ENCODE measurements around the gene EEA1.

DNA sequence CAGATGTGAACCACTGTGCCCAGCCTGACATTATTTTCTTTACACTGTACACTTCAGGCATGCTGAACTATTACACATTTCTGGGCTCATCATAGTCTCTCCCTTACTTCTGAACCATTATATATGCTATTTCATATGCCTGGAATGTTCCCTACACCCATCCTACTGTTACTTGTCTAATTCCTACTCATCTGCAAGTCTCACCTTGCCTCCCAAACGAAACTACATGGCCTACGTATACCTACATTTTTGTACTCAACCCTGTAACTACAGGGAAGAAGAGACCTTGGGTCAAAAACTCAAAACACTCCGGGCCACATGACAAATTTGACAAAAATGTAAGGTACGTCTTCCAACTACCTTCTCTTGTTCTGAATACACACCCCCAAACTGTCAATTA is 9.5 kb upstream of the EEA1 start:
- TF ChIP-seq, protein P1, sequence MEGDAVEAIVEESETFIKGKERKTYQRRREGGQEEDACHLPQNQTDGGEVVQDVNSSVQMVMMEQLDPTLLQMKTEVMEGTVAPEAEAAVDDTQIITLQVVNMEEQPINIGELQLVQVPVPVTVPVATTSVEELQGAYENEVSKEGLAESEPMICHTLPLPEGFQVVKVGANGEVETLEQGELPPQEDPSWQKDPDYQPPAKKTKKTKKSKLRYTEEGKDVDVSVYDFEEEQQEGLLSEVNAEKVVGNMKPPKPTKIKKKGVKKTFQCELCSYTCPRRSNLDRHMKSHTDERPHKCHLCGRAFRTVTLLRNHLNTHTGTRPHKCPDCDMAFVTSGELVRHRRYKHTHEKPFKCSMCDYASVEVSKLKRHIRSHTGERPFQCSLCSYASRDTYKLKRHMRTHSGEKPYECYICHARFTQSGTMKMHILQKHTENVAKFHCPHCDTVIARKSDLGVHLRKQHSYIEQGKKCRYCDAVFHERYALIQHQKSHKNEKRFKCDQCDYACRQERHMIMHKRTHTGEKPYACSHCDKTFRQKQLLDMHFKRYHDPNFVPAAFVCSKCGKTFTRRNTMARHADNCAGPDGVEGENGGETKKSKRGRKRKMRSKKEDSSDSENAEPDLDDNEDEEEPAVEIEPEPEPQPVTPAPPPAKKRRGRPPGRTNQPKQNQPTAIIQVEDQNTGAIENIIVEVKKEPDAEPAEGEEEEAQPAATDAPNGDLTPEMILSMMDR (conservative IDR thresholded peaks at IDR 0.05 in 1 of 2, IDR thresholded peaks at IDR 0.05 in 1 of 2; ENCODE audit: low read depth in 1 of 2, low read length in 2 of 2) = no peak
- TF ChIP-seq EZH2 (IDR thresholded peaks at IDR 0.05; ENCODE audit: low read length, missing control alignments) = no peak
